IPS-18a (cell line): ENCODE data around the gene SPG7.
"Not testable (repeated sequence)": the region's sequence is repeated elsewhere in the genome, so short reads cannot be mapped to it uniquely, and the experiment has no call there.

Experiments used
- H3K27ac ChIP-seq: one replicate; pipeline ENCODE4 v1.5.1; 2013; ENCODE audit warnings: low read length
- H3K27me3 ChIP-seq: one replicate; pipeline ENCODE4 v1.6.1; 2013; ENCODE audit warnings: mild to moderate bottlenecking, low read length; ENCODE audit not compliant: control insufficient read depth, insufficient read depth
- H3K36me3 ChIP-seq: one replicate; pipeline ENCODE4 v1.6.1; 2013; ENCODE audit warnings: low read depth, low read length; ENCODE audit not compliant: control insufficient read depth
- H3K4me1 ChIP-seq: one replicate; pipeline ENCODE4 v1.6.1; 2013; ENCODE audit warnings: low read depth, low read length; ENCODE audit not compliant: control insufficient read depth
- H3K4me3 ChIP-seq: one replicate; pipeline ENCODE4 v1.5.1; 2013; ENCODE audit warnings: low read length
- H3K9ac ChIP-seq: one replicate; pipeline ENCODE4 v1.6.1; 2013; ENCODE audit warnings: mild to moderate bottlenecking, low read length, moderate library complexity
- H3K9me3 ChIP-seq: one replicate; pipeline ENCODE4 v1.6.1; 2013; ENCODE audit warnings: low read depth, low read length; ENCODE audit not compliant: control insufficient read depth

Gene SPG7

GRCh38 chr16:89570342-89570923 is 62.2 kb downstream of the SPG7 start:
- Histone ChIP-seq H3K36me3 (no peaks in the 10 kb centered on the region), H3K4me3 (no peak overlapping the region), H3K27me3 (peaks cover 19% of the 10 kb centered on the region), H3K9ac (no peak overlapping the region), H3K27ac (no peak overlapping the region), H3K4me1 (no peaks in the 10 kb centered on the region), H3K9me3 (no peaks in the 10 kb centered on the region)

- H3K4me1 ChIP-seq, H3K4me3 ChIP-seq, H3K9me3 ChIP-seq, H3K27ac ChIP-seq, H3K36me3 ChIP-seq, H3K9ac ChIP-seq: not testable (repeated sequence)
- peaks cover 24% of the 10 kb centered on the region for H3K27me3 ChIP-seq
Observed at GRCh38 chr16:89570983-89571598, 62.9 kb downstream of the SPG7 start.

- H3K9ac ChIP-seq = no peak overlapping the region
- no peaks in the 10 kb centered on the region for H3K9me3 ChIP-seq
- H3K27me3 ChIP-seq = peaks cover 30% of the 10 kb centered on the region
- no peak overlapping the region for H3K27ac ChIP-seq
- H3K4me1 ChIP-seq = no peaks in the 10 kb centered on the region
- no peak overlapping the region for H3K4me3 ChIP-seq
- H3K36me3 ChIP-seq = no peaks in the 10 kb centered on the region
Observed at GRCh38 chr16:89571636-89572035, 63.4 kb downstream of the SPG7 start.

GRCh38 chr16:89572073-89572484 is 63.9 kb downstream of the SPG7 start:
- Histone ChIP-seq H3K27ac (no peak overlapping the region), H3K4me1 (no peaks in the 10 kb centered on the region), H3K9ac (no peak overlapping the region)

GRCh38 chr16:89572485-89573205 is 64.4 kb downstream of the SPG7 start:
- Histone ChIP-seq H3K9me3 (no peaks in the 10 kb centered on the region), H3K9ac (no peak overlapping the region), H3K27ac (no peak overlapping the region), H3K4me1 (no peaks in the 10 kb centered on the region), H3K27me3 (peaks cover 40% of the 10 kb centered on the region), H3K4me3 (no peak overlapping the region), H3K36me3 (no peaks in the 10 kb centered on the region)

More at GRCh38 chr16:89572073-89572484, 63.9 kb downstream of the SPG7 start:
- peaks cover 34% of the 10 kb centered on the region for H3K27me3 ChIP-seq
- no peak overlapping the region for H3K4me3 ChIP-seq
- no peaks in the 10 kb centered on the region for H3K36me3 ChIP-seq
- H3K9me3 ChIP-seq = no peaks in the 10 kb centered on the region

- Histone ChIP-seq H3K36me3 (no peaks in the 10 kb centered on the region), H3K9ac (no peak overlapping the region), H3K9me3 (no peaks in the 10 kb centered on the region), H3K4me1 (no peaks in the 10 kb centered on the region), H3K27me3 (peaks cover 42% of the 10 kb centered on the region), H3K27ac (no peak overlapping the region), H3K4me3 (peak overlapping the region; percentile 52)
Observed at GRCh38 chr16:89573826-89574680, 65.8 kb downstream of the SPG7 start.

- Histone ChIP-seq H3K27me3 (peaks cover 42% of the 10 kb centered on the region), H3K9ac (peak overlapping the region; percentile 32), H3K4me3 (peak overlapping the region; percentile 52), H3K27ac (no peak overlapping the region), H3K9me3 (no peaks in the 10 kb centered on the region), H3K36me3 (no peaks in the 10 kb centered on the region), H3K4me1 (no peaks in the 10 kb centered on the region)
Observed at GRCh38 chr16:89574681-89575246, 66.6 kb downstream of the SPG7 start.

- H3K27me3 ChIP-seq = peaks cover 42% of the 10 kb centered on the region
- no peaks in the 10 kb centered on the region for H3K36me3 ChIP-seq
- peak within 1 kb of the TSS; percentile 32 for H3K9ac ChIP-seq
- H3K4me1 ChIP-seq = no peaks in the 10 kb centered on the region
- peak within 1 kb of the TSS; percentile 52 for H3K4me3 ChIP-seq
- H3K9me3 ChIP-seq = no peaks in the 10 kb centered on the region
- no peak within 1 kb of the TSS for H3K27ac ChIP-seq
Observed at GRCh38 chr16:89575247-89576152, 67.3 kb downstream of the SPG7 start, which contains the start of gene CPNE7. TSS of gene CPNE7 (plus strand) at chr16:89575758. CDS start at chr16:89575898, 140 bp downstream.

GRCh38 chr16:89576153-89577054 is 68.2 kb downstream of the SPG7 start:
- H3K4me3 ChIP-seq = peak overlapping the region; percentile 30
- H3K27me3 ChIP-seq = peaks cover 42% of the 10 kb centered on the region
- no peaks in the 10 kb centered on the region for H3K9me3 ChIP-seq
- no peaks in the 10 kb centered on the region for H3K36me3 ChIP-seq
- H3K9ac ChIP-seq = no peak overlapping the region
- H3K4me1 ChIP-seq = no peaks in the 10 kb centered on the region
- H3K27ac ChIP-seq = no peak overlapping the region
